ENCODE results near the gene FES. TPM values are rescaled to one million over a fixed set of nuclear protein-coding genes. Genes with fewer than 3 reads are reported as not detected.

The FES gene
- total and polyA plus RNA-seq, 10 of the 15 experiments (the other 5 are each of a cell fraction or from before 2014, with no cell fraction given), result 0.07 to 23.9 (median 9.9) TPM

GRCh38 chr15:90890839-90891238 lies 6.5 kb downstream of the FES start:
- H3K79me2 ChIP-seq (ENCODE audit: control insufficient read depth, insufficient read depth, low read length), result no peaks in the 10 kb centered on the region
- H3K9me3 ChIP-seq (replicated peaks; ENCODE audit: control insufficient read depth, insufficient read depth, low read length), result no peaks in the 10 kb centered on the region
- no peaks in the 10 kb centered on the region; a peak in 2 of 4 replicates for H3K36me3 ChIP-seq (ENCODE audit: control insufficient read depth in 2 of 2, insufficient read depth in 2 of 2, low read length in 1 of 2)
- in situ Hi-C loops (cut with MboI), result no loop called here
- no peak for ATAC-seq
- peaks cover 6% of the 10 kb centered on the region for H3K4me1 ChIP-seq (ENCODE audit: control insufficient read depth, insufficient read depth, low read length)
- no peak for FAIRE-seq
- RAD21 ChIA-PET (ENCODE audit: unreplicated experiment), result interaction anchor here (1.7 kb wide), 1 partner anchor 570 kb away, joined by 4 read pairs; no protein-coding TSS in a partner anchor
- no peaks in the 10 kb centered on the region for H4K20me1 ChIP-seq (ENCODE audit: control insufficient read depth, insufficient read depth)
- TF ChIP-seq MYC (IDR thresholded peaks at IDR 0.05; ENCODE audit: insufficient read depth, insufficient read length, insufficient replicate concordance, low read length, severe bottlenecking), result no peak
- TF ChIP-seq NKRF (conservative IDR thresholded peaks at IDR 0.05), result no peak
- TF ChIP-seq CEBPZ (IDR thresholded peaks at IDR 0.05; ENCODE audit: low read depth, low read length), result no peak
- TF ChIP-seq GATAD2B (conservative IDR thresholded peaks at IDR 0.05; ENCODE audit: low read depth), result no peak
- TF ChIP-seq PBX3 (IDR thresholded peaks at IDR 0.05; ENCODE audit: insufficient replicate concordance, low read depth, low read length), result no peak
- TF ChIP-seq CREM (IDR thresholded peaks at IDR 0.05; ENCODE audit: low read depth), result no peak
- no peak for TF ChIP-seq ZNF24 (IDR thresholded peaks at IDR 0.05)
- no peak for TF ChIP-seq EGR1 (IDR thresholded peaks at IDR 0.05; ENCODE audit: borderline replicate concordance in 1 of 2, low read depth in 2 of 2, low read length in 2 of 2)
- BruUV-seq (replicated peaks), result no TSS peak
- H3K4me3 ChIP-seq, result no peak overlapping the region
- intact Hi-C loops (cut with micrococcal nuclease; ENCODE audit: unreplicated experiment), result no loop called here
- H3K9ac ChIP-seq (ENCODE audit: control insufficient read depth, insufficient read depth, low read length), result no peak overlapping the region
- no peak overlapping the region for H3K4me2 ChIP-seq (ENCODE audit: control insufficient read depth, insufficient read depth)
- CTCF ChIA-PET, result no interaction called here
- POLR2A ChIA-PET, result no interaction called here
- 67% methylated on average over 12 of the region's 12 CpGs for WGBS (ENCODE audit: insufficient coverage, insufficient replicate concordance, low lambda C conversion rate, missing lambda C conversion rate)
- H3K27me3 ChIP-seq (replicated peaks in 1 of 2; ENCODE audit: control insufficient read depth in 2 of 2, insufficient read depth in 2 of 2, low read length in 1 of 2), result no peaks in the 10 kb centered on the region
- no peak for DNase-seq (ENCODE audit: low read depth, low spot score)
- H2AFZ ChIP-seq (ENCODE audit: control insufficient read depth, low read depth, low read length), result no peak overlapping the region
- SMC1A ChIA-PET (ENCODE audit: uncharacterized antibody, unreplicated experiment), result no interaction called here
- H3K27ac ChIP-seq (ENCODE audit: control insufficient read depth, insufficient read depth), result no peak overlapping the region

Measured in GM12878 (cell line).